IMR-90 (cell line): ENCODE measurements around the gene AFMID. TPM values are rescaled to one million over a fixed set of nuclear protein-coding genes. Genes with fewer than 3 reads are reported as not detected.

Experiments used
- ATAC-seq: fragments of 200-7000 bp; cut with Tn5 transposase; 2 replicates; pipeline ENCODE4 v1.9.1; 2020; ENCODE audit warnings: low read depth, mild to moderate bottlenecking, moderate library complexity
- BruUV-seq: library from RNA; stranded (reverse); fragments of 400-500 nt; replicated peaks from 2 replicates; lab custom pipeline; 2021; lab: Mats Ljungman, UMichigan
- CTCF ChIA-PET: fragments of 300-600 bp; formaldehyde crosslinking; extraction: SDS; loops from one replicate; lab custom pipeline; 2021; ENCODE audit warnings: antibody characterized with exemption; lab: Yijun Ruan, JAX
- POLR2A ChIA-PET: fragments of 300-600 bp; sonication (Branson Sonifier 250); formaldehyde crosslinking; loops from one replicate; lab custom pipeline; 2022; ENCODE audit warnings: antibody characterized with exemption; ENCODE audit not compliant: unreplicated experiment; lab: Charles Lee
- DNase-seq: peaks from one replicate; pipeline ENCODE4 v3.0.0; 2013
- H2AFZ ChIP-seq: replicated peaks from 2 replicates; pipeline ENCODE3; 2013; ENCODE audit warnings: low read length, mild to moderate bottlenecking; ENCODE audit not compliant: poor library complexity
- H2AK5ac ChIP-seq: 2 replicates; pipeline ENCODE4 v1.6.1; 2013; ENCODE audit warnings: low read depth, low read length, inconsistent platforms
- H2AK9ac ChIP-seq: replicated peaks from 2 replicates; pipeline ENCODE3; 2013; ENCODE audit warnings: mild to moderate bottlenecking, low read depth, low read length, moderate library complexity; ENCODE audit not compliant: poor library complexity
- H2BK120ac ChIP-seq: 2 replicates; pipeline ENCODE4 v1.6.1; 2013; ENCODE audit warnings: low read depth, low read length, inconsistent platforms
- H2BK15ac ChIP-seq: 3 replicates; pipeline ENCODE4 v1.6.1; 2013; ENCODE audit warnings: low read depth, low read length, inconsistent platforms
- H2BK20ac ChIP-seq: 2 replicates; pipeline ENCODE4 v1.6.1; 2013; ENCODE audit warnings: low read depth, mild to moderate bottlenecking, inconsistent platforms, low read length, moderate library complexity
- H2BK5ac ChIP-seq: 2 replicates; pipeline ENCODE4 v1.6.1; 2013; ENCODE audit warnings: mild to moderate bottlenecking, low read depth, low read length, inconsistent platforms; ENCODE audit not compliant: poor library complexity, severe bottlenecking
- H3K14ac ChIP-seq: replicated peaks from 2 replicates; pipeline ENCODE4 v1.6.1; 2013; ENCODE audit warnings: low read depth, low read length, inconsistent platforms
- H3K18ac ChIP-seq: 2 replicates; pipeline ENCODE4 v1.6.1; 2013; ENCODE audit warnings: low read depth, low read length, control low read depth
- H3K23ac ChIP-seq: 2 replicates; pipeline ENCODE4 v1.6.1; 2013; ENCODE audit warnings: low read depth, low read length, inconsistent platforms
- H3K27ac ChIP-seq: 2 replicates; pipeline ENCODE4 v1.5.1; 2013; ENCODE audit warnings: mild to moderate bottlenecking, control low read depth, low read length; ENCODE audit not compliant: insufficient read depth
- H3K27me3 ChIP-seq: 2 replicates; pipeline ENCODE4 v1.6.1; 2013; ENCODE audit warnings: low read length; ENCODE audit not compliant: control insufficient read depth, insufficient read depth
- H3K36me3 ChIP-seq: 2 replicates; pipeline ENCODE4 v1.6.1; 2013; ENCODE audit warnings: low read length, mixed read lengths; ENCODE audit not compliant: control insufficient read depth, insufficient read depth
- H3K4ac ChIP-seq: 2 replicates; pipeline ENCODE4 v1.6.1; 2013; ENCODE audit warnings: low read depth, low read length, inconsistent platforms
- H3K4me1 ChIP-seq: 2 replicates; pipeline ENCODE4 v1.6.1; 2013; ENCODE audit warnings: low read length, mixed read lengths; ENCODE audit not compliant: control insufficient read depth, insufficient read depth
- H3K4me2 ChIP-seq: 2 replicates; pipeline ENCODE4 v1.6.1; 2013; ENCODE audit warnings: low read depth, mild to moderate bottlenecking, control low read depth, low read length, moderate library complexity
- H3K4me3 ChIP-seq: 2 replicates; pipeline ENCODE4 v1.5.1; 2013; ENCODE audit warnings: low read depth, mild to moderate bottlenecking, control low read depth, low read length, moderate library complexity; ENCODE audit not compliant: insufficient read depth
- H3K56ac ChIP-seq: 2 replicates; pipeline ENCODE4 v1.6.1; 2013; ENCODE audit warnings: low read length, inconsistent platforms; ENCODE audit not compliant: insufficient read depth; ENCODE audit errors: extremely low read depth
- H3K79me1 ChIP-seq, 2 experiments: 2 replicates each; pipeline ENCODE4 v1.6.1; 2013; ENCODE audit warnings: low read length in 2 of 2, inconsistent platforms in 1 of 2, low read depth in 1 of 2
- H3K9ac ChIP-seq: 2 replicates; pipeline ENCODE4 v1.6.1; 2013; ENCODE audit warnings: low read depth, low read length, control low read depth
- H3K9me1 ChIP-seq: 2 replicates; pipeline ENCODE4 v1.6.1; 2013; ENCODE audit warnings: low read length, inconsistent platforms; ENCODE audit not compliant: insufficient read depth
- H3K9me3 ChIP-seq: 2 replicates; pipeline ENCODE4 v1.6.1; 2013; ENCODE audit warnings: low read length; ENCODE audit not compliant: control insufficient read depth, insufficient read depth
- H4K20me1 ChIP-seq: 2 replicates; pipeline ENCODE4 v1.6.1; 2013; ENCODE audit warnings: low read length, inconsistent platforms; ENCODE audit not compliant: insufficient read depth
- H4K5ac ChIP-seq: 2 replicates; pipeline ENCODE4 v1.6.1; 2013; ENCODE audit warnings: mild to moderate bottlenecking, low read depth, low read length, control low read depth
- H4K8ac ChIP-seq, 2 experiments: 2 replicates each; pipeline ENCODE4 v1.6.1; 2013; ENCODE audit warnings: low read depth in 2 of 2, low read length in 2 of 2, control low read depth in 1 of 2, inconsistent platforms in 1 of 2
- H4K91ac ChIP-seq: 2 replicates; pipeline ENCODE4 v1.6.1; 2013; ENCODE audit warnings: low read depth, low read length, inconsistent platforms; ENCODE audit not compliant: insufficient read depth
- BHLHE40 ChIP-seq: fragments of 150-350 bp; IDR thresholded peaks from 2 replicates; pipeline ENCODE4 v1.6.1; 2016; ENCODE audit warnings: mild to moderate bottlenecking, low read depth, low read length
- CEBPB ChIP-seq: IDR thresholded peaks from 2 replicates; pipeline ENCODE4 v1.6.1; 2012; ENCODE audit warnings: low read depth, low read length, improper control_type of control experiment
- ELK1 ChIP-seq: fragments of 150-350 bp; IDR thresholded peaks from 2 replicates; pipeline ENCODE4 v1.6.1; 2016; ENCODE audit warnings: low read depth, mild to moderate bottlenecking, low read length, moderate library complexity, borderline replicate concordance
- FOS ChIP-seq: fragments of 150-350 bp; IDR thresholded peaks from 2 replicates; pipeline ENCODE4 v1.6.1; 2016; ENCODE audit warnings: low read depth, low read length
- MAFK ChIP-seq: IDR thresholded peaks from 2 replicates; pipeline ENCODE4 v1.6.1; 2012; ENCODE audit warnings: low read depth, low read length, improper control_type of control experiment
- MAZ ChIP-seq: IDR thresholded peaks from 2 replicates; pipeline ENCODE4 v1.6.1; 2012; ENCODE audit warnings: low read depth, mild to moderate bottlenecking, low read length, improper control_type of control experiment, moderate library complexity, borderline replicate concordance
- MXI1 ChIP-seq: IDR thresholded peaks from 2 replicates; pipeline ENCODE4 v1.6.1; 2012; ENCODE audit warnings: low read depth, mild to moderate bottlenecking, low read length, moderate library complexity, borderline replicate concordance
- NFE2L2 ChIP-seq: fragments of 150-350 bp; IDR thresholded peaks from 2 replicates; pipeline ENCODE4 v1.6.1; 2016; ENCODE audit warnings: low read depth, mild to moderate bottlenecking, low read length
- POLR2A ChIP-seq: IDR thresholded peaks from 2 replicates; pipeline ENCODE4 v1.6.1; 2012; ENCODE audit warnings: mild to moderate bottlenecking, low read depth, low read length
- RAD21 ChIP-seq: IDR thresholded peaks from 2 replicates; pipeline ENCODE4 v1.6.1; 2012; ENCODE audit warnings: low read length, improper control_type of control experiment
- RCOR1 ChIP-seq: IDR thresholded peaks from 2 replicates; pipeline ENCODE4 v1.6.1; 2012; ENCODE audit warnings: mild to moderate bottlenecking, low read length, improper control_type of control experiment; ENCODE audit not compliant: insufficient replicate concordance
- RFX5 ChIP-seq: IDR thresholded peaks from 2 replicates; pipeline ENCODE4 v1.8.0; 2012; ENCODE audit warnings: low read depth, mild to moderate bottlenecking, low read length, moderate library complexity
- SMC3 ChIP-seq: fragments of 150-350 bp; IDR thresholded peaks from 2 replicates; pipeline ENCODE4 v1.6.1; 2016; ENCODE audit warnings: low read depth, mild to moderate bottlenecking, antibody characterized with exemption, low read length, moderate library complexity
- WGBS, 2 experiments: methylation state at CpG; one replicate each; pipeline versions ENCODE4 v1.1.5 to v1.1.7; 2013; ENCODE audit warnings: missing lambda C conversion rate in 2 of 2; ENCODE audit not compliant: insufficient read length in 1 of 2; ENCODE audit errors: extremely low coverage in 2 of 2; 5-methylcytosine and 5-hydroxymethylcytosine counted together
- dilution Hi-C: fragments of 300-500 bp; cut with HindIII; formaldehyde crosslinking; loops from one replicate; pipeline ENCODE4 v1.14.3; 2018; ENCODE audit warnings: low sequenced_read_pairs; ENCODE audit not compliant: unreplicated experiment
- in situ Hi-C: fragments of 300-500 bp; cut with MboI; formaldehyde crosslinking; loops from 3 replicates; pipeline ENCODE4 v1.14.3; 2019; ENCODE audit warnings: low sequenced_read_pairs, inconsistent platforms, mixed read lengths
- intact Hi-C: fragments of 100-400 bp; cut with micrococcal nuclease; formaldehyde crosslinking; loops from 2 replicates; pipeline ENCODE4 v1.10.0; 2022
- polyA plus RNA-seq, 3 experiments: library from polyadenylated mRNA; depleted of rRNA; stranded (reverse); fragments of >200 nt; gene quantifications; 2 replicates each; pipeline ENCODE4 v1.2.3, GENCODE V29; 2012; ENCODE audit warnings: low replicate concordance in 1 of 3
- total RNA-seq: library from RNA; depleted of rRNA; stranded (reverse); fragments of >200 nt; gene quantifications from 2 replicates; pipeline ENCODE4 v1.2.3, GENCODE V29; 2012
- TF ChIP-seq, protein P1 (sequence below): conservative IDR thresholded peaks from 2 replicates; pipeline ENCODE4 v1.5.1; 2012; ENCODE audit warnings: mild to moderate bottlenecking, low read depth, low read length, improper control_type of control experiment
- TF ChIP-seq, protein P2 (sequence below): fragments of 150-350 bp; IDR thresholded peaks from 2 replicates; pipeline ENCODE4 v1.6.1; 2017; ENCODE audit warnings: mild to moderate bottlenecking, antibody characterized with exemption, low read length, low read depth

Gene AFMID
- total and polyA plus RNA-seq, 2 of the 4 experiments (the other 2 are of a cell fraction), result 41.0 to 65.1 TPM

- no peaks in the 10 kb centered on the region; the same call in 1 of the 2 replicates for H3K27me3 ChIP-seq
- no peak overlapping the region for H2BK120ac ChIP-seq
- no peak overlapping the region for H3K14ac ChIP-seq
- H3K79me1 ChIP-seq, result no peaks in the 10 kb centered on the region
- H3K4me3 ChIP-seq, result no peak overlapping the region
- WGBS, 2 experiments, result 70% methylated on average over 2 of the region's 16 CpGs; no CpG with 5 or more reads in 1 of the 2 experiments
- H4K5ac ChIP-seq, result no peak overlapping the region
- dilution Hi-C loops, result no loop called here
- ChIA-PET CTCF (no interaction called here), POLR2A (no interaction called here)
- H2AK5ac ChIP-seq, result peak overlapping the region; percentile 46; the same call in 1 of the 2 replicates
- no peaks in the 10 kb centered on the region for H3K9me3 ChIP-seq
- no peaks in the 10 kb centered on the region for H3K9me1 ChIP-seq
- peak overlapping the region; percentile 43 for H2AFZ ChIP-seq
- H3K4ac ChIP-seq, result no peak overlapping the region
- no peak overlapping the region for H4K8ac ChIP-seq
- H2BK20ac ChIP-seq, result no peak overlapping the region
- H3K18ac ChIP-seq, result no peak overlapping the region
- H3K4me1 ChIP-seq, result peaks cover 3% of the 10 kb centered on the region; the same call in 1 of the 2 replicates
- H3K36me3 ChIP-seq, result no peaks in the 10 kb centered on the region
- H3K9ac ChIP-seq, result no peak overlapping the region
- no peak overlapping the region for H3K56ac ChIP-seq
- intact Hi-C loops, result no loop called here
- no peak overlapping the region for H3K27ac ChIP-seq
- ATAC-seq (no peak), DNase-seq (peak; percentile 81)
- no TSS peak for BruUV-seq
- in situ Hi-C loops, result no loop called here
- no peak overlapping the region for H4K91ac ChIP-seq
- H3K23ac ChIP-seq, result no peak overlapping the region
- H2BK15ac ChIP-seq, result no peak overlapping the region
- H3K4me2 ChIP-seq, result no peak overlapping the region
- no peak overlapping the region for H2BK5ac ChIP-seq
- peak overlapping the region; percentile 42 for H2AK9ac ChIP-seq
- no peaks in the 10 kb centered on the region for H4K20me1 ChIP-seq
- no peak for TF ChIP-seq MAZ
- no peak for TF ChIP-seq RCOR1
- TF ChIP-seq FOS, result no peak
- TF ChIP-seq, protein P1, sequence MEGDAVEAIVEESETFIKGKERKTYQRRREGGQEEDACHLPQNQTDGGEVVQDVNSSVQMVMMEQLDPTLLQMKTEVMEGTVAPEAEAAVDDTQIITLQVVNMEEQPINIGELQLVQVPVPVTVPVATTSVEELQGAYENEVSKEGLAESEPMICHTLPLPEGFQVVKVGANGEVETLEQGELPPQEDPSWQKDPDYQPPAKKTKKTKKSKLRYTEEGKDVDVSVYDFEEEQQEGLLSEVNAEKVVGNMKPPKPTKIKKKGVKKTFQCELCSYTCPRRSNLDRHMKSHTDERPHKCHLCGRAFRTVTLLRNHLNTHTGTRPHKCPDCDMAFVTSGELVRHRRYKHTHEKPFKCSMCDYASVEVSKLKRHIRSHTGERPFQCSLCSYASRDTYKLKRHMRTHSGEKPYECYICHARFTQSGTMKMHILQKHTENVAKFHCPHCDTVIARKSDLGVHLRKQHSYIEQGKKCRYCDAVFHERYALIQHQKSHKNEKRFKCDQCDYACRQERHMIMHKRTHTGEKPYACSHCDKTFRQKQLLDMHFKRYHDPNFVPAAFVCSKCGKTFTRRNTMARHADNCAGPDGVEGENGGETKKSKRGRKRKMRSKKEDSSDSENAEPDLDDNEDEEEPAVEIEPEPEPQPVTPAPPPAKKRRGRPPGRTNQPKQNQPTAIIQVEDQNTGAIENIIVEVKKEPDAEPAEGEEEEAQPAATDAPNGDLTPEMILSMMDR, result no peak
- no peak for TF ChIP-seq RFX5
- no peak for TF ChIP-seq NFE2L2
- TF ChIP-seq BHLHE40, result no peak
- TF ChIP-seq, protein P2, sequence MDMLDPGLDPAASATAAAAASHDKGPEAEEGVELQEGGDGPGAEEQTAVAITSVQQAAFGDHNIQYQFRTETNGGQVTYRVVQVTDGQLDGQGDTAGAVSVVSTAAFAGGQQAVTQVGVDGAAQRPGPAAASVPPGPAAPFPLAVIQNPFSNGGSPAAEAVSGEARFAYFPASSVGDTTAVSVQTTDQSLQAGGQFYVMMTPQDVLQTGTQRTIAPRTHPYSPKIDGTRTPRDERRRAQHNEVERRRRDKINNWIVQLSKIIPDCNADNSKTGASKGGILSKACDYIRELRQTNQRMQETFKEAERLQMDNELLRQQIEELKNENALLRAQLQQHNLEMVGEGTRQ, result no peak
- no peak for TF ChIP-seq RAD21
- no peak for TF ChIP-seq POLR2A
- TF ChIP-seq MAFK, result no peak
- no peak for TF ChIP-seq MXI1
- TF ChIP-seq ELK1, result no peak
- no peak for TF ChIP-seq SMC3
- TF ChIP-seq CEBPB, result no peak
These were observed 44.9 kb upstream of the AFMID start for GRCh38 chr17:78142119-78142861.
